Kidney (tissue), 14 donors: ENCODE data around the gene PDE4D. TPM values are rescaled to one million over a fixed set of nuclear protein-coding genes. Genes with fewer than 3 reads are reported as not detected.

Experiments
- DNase-seq, 5 donors: peaks; one replicate each; pipeline ENCODE4 v3.0.0-alpha.2; 2013 to 2020
- FAIRE-seq: peaks from 2 replicates; lab custom pipeline; 2012; peaks lifted over from hg19 to GRCh38; lab: Jason Lieb, UNC
- H3K27ac ChIP-seq, 2 donors: one replicate each; pipeline ENCODE4 v1.7.0; 2013; ENCODE audit warnings: low read depth in 2 of 2, low read length in 2 of 2, inconsistent platforms in 1 of 2
- H3K27me3 ChIP-seq: one replicate; pipeline ENCODE4 v1.7.1; 2013; ENCODE audit warnings: low read length, inconsistent platforms; ENCODE audit not compliant: control insufficient read depth, insufficient read depth
- H3K36me3 ChIP-seq, 3 donors: one replicate each; pipeline versions ENCODE4 v1.7.0 to v1.7.1; 2013; ENCODE audit warnings: low read length in 3 of 3, control low read depth in 1 of 3, inconsistent platforms in 1 of 3; ENCODE audit not compliant: insufficient read depth in 3 of 3, control insufficient read depth in 2 of 3
- H3K4me1 ChIP-seq, 3 donors: one replicate each; pipeline versions ENCODE4 v1.7.0 to v1.7.1; 2013; ENCODE audit warnings: low read length in 3 of 3, inconsistent platforms in 1 of 3, low read depth in 1 of 3; ENCODE audit not compliant: control insufficient read depth in 2 of 3, insufficient read depth in 2 of 3
- H3K4me3 ChIP-seq, 3 donors: one replicate each; pipeline versions ENCODE4 v1.7.0 to v1.8.1; 2013; ENCODE audit warnings: low read length in 3 of 3, control low read depth in 1 of 3, inconsistent platforms in 1 of 3
- H3K9ac ChIP-seq, 3 donors: one replicate each; pipeline versions ENCODE4 v1.7.0 to v1.7.1; 2013; ENCODE audit warnings: low read length in 3 of 3, control low read depth in 1 of 3, inconsistent platforms in 1 of 3
- H3K9me3 ChIP-seq, 3 donors: one replicate each; pipeline versions ENCODE4 v1.7.0 to v1.7.1; 2013; ENCODE audit warnings: low read length in 3 of 3, control low read depth in 1 of 3, inconsistent platforms in 1 of 3; ENCODE audit not compliant: control insufficient read depth in 2 of 3, insufficient read depth in 1 of 3
- CTCF ChIP-seq: IDR thresholded peaks from 3 replicates; pipeline ENCODE4 v1.5.1; 2012; ENCODE audit warnings: mild to moderate bottlenecking, moderate library complexity, borderline replicate concordance; ENCODE audit not compliant: insufficient read depth; ENCODE audit errors: extremely low read depth
- intact Hi-C: fragments of 100-400 bp; cut with DNase I; formaldehyde crosslinking; loops from one replicate; pipeline ENCODE4 v1.11.1; 2022
- polyA plus RNA-seq: library from polyadenylated mRNA; stranded (reverse); fragments of 350-450 nt; fragmentation: Illumina TruSeq; extraction: RNeasy Lipid Tissue Mini Kit (QIAGEN cat#74804); gene quantifications from one replicate; pipeline ENCODE4 v1.2.3, GENCODE V29; 2014; ENCODE audit warnings: low read depth, low replicate concordance; ENCODE audit not compliant: insufficient read depth
- total RNA-seq: library from RNA; stranded (reverse); fragmentation: NEBNext Ultra II Directional; extraction: Animal tissue kit (Norgen Biotek cat#: 25700); gene quantifications from one replicate; pipeline ENCODE4 v1.2.1, GENCODE V29; 2021
- donor health status: control.
- donor health status: control.
- donor health status: control.
- donor health status: control.
- donor health status: control.
- donor health status: DM: yes; HTN: yes; CAD: no.
- donor health status: Normal renal cell carcinoma (clear cell type).

Gene PDE4D
- total and polyA plus RNA-seq, 2 donors from 2014 or later: 9.2 to 78.9 TPM

GRCh38 chr5:59528202-59528862, 365.2 kb downstream of the PDE4D start:
- Histone ChIP-seq H3K9me3 (no peaks in the 10 kb centered on the region), H3K4me1 (peaks cover 0 to 16% (median 7%) of the 10 kb centered on the region in 3 donors), H3K27ac (peak overlapping the region in 1 of 2 donors; percentile 53), H3K27me3 (no peaks in the 10 kb centered on the region), H3K4me3 (no peak overlapping the region), H3K9ac (no peak overlapping the region), H3K36me3 (no peaks in the 10 kb centered on the region)
- DNase-seq (no peak), FAIRE-seq (no peak)
- TF ChIP-seq CTCF: no peak
- intact Hi-C loops: no loop called here

- no peak for TF ChIP-seq CTCF
- Histone ChIP-seq H3K4me3 (no peak overlapping the region), H3K9me3 (no peaks in the 10 kb centered on the region), H3K27ac (no peak overlapping the region), H3K27me3 (no peaks in the 10 kb centered on the region), H3K4me1 (peaks cover 0 to 24% (median 7%) of the 10 kb centered on the region in 3 donors), H3K9ac (no peak overlapping the region), H3K36me3 (no peaks in the 10 kb centered on the region)
- DNase-seq (no peak), FAIRE-seq (no peak)
- intact Hi-C loops: no loop called here
Measured at GRCh38 chr5:59525957-59526356, 367.6 kb downstream of the PDE4D start.

DNA sequence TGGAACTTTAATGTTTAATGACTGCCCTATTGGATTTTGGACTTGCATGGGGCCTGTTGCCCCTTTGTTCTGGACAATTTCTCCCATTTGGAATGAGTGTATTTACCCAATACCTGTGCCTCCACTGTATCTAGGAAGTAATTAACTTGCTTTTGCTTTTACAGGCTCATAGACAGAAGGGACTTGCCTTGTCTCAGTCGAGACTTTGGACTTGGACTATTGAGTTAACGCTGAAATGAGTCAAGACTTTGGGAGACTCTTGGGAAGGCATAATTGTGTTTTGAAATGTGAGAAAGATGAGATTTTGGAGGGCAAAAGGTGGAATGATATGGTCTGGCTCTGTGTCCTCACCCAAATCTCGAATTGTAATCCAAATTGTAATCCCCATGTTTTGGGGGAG, 368.2 kb downstream of the PDE4D start:
- FAIRE-seq (no peak), DNase-seq (no peak)
- Histone ChIP-seq H3K9me3 (no peaks in the 10 kb centered on the region), H3K4me1 (peaks cover 0 to 24% (median 7%) of the 10 kb centered on the region in 3 donors), H3K27ac (peak overlapping the region in 1 of 2 donors; percentile 12), H3K36me3 (no peaks in the 10 kb centered on the region), H3K9ac (no peak overlapping the region), H3K4me3 (no peak overlapping the region), H3K27me3 (no peaks in the 10 kb centered on the region)
- no peak for TF ChIP-seq CTCF
- intact Hi-C loops: no loop called here
